GM23248 (cell line): ENCODE results near the gene RIN2.

Source experiments
- EZH2 ChIP-seq: fragments of 200-600 bp; sonication (generic); IDR thresholded peaks from 2 replicates; pipeline ENCODE4 v1.6.1; 2018; ENCODE audit warnings: antibody characterized with exemption, mild to moderate bottlenecking; ENCODE audit not compliant: insufficient read depth, poor library complexity, severe bottlenecking
- EZH2phosphoT487 ChIP-seq: fragments of 200-600 bp; sonication (generic); IDR thresholded peaks from 2 replicates; pipeline ENCODE4 v1.6.1; 2018; ENCODE audit warnings: antibody characterized with exemption, moderate library complexity, mild to moderate bottlenecking, low read depth; ENCODE audit not compliant: insufficient read depth

- no peak for TF ChIP-seq EZH2
- no peak for TF ChIP-seq EZH2phosphoT487
Measured at GRCh38 chr20:19761841-19762240, 3.8 kb downstream of the RIN2 start.
